H9 (cell line): ENCODE data around the gene CCDC190. TPM values are rescaled to one million over a fixed set of nuclear protein-coding genes. Genes with fewer than 3 reads are reported as not detected.

Experiments
- DNase-seq: peaks from one replicate; pipeline ENCODE4 v3.0.0-alpha.2; 2017
- H2AFZ ChIP-seq: one replicate; pipeline ENCODE4 v1.6.1; 2013; ENCODE audit warnings: mild to moderate bottlenecking, low read length, control low read depth, moderate library complexity
- H2AK5ac ChIP-seq: 2 replicates; pipeline ENCODE4 v1.6.1; 2013; ENCODE audit warnings: low read length, control low read depth, mixed read lengths; ENCODE audit not compliant: insufficient read length
- H2BK120ac ChIP-seq: one replicate; pipeline ENCODE4 v1.6.1; 2013; ENCODE audit warnings: low read depth, mild to moderate bottlenecking, low read length, control low read depth, inconsistent platforms; ENCODE audit not compliant: poor library complexity, severe bottlenecking
- H2BK12ac ChIP-seq: 2 replicates; pipeline ENCODE4 v1.6.1; 2013; ENCODE audit warnings: low read length, control low read depth, mixed read lengths, low read depth; ENCODE audit not compliant: insufficient read length
- H2BK15ac ChIP-seq: 2 replicates; pipeline ENCODE4 v1.6.1; 2013; ENCODE audit warnings: low read depth, low read length, control low read depth
- H2BK20ac ChIP-seq: one replicate; pipeline ENCODE4 v1.6.1; 2013; ENCODE audit warnings: low read depth, mild to moderate bottlenecking, low read length, control low read depth, inconsistent platforms; ENCODE audit not compliant: poor library complexity, severe bottlenecking
- H2BK5ac ChIP-seq: 2 replicates; pipeline ENCODE4 v1.6.1; 2013; ENCODE audit warnings: low read length, control low read depth, mixed read lengths; ENCODE audit not compliant: insufficient read length
- H3K14ac ChIP-seq: 2 replicates; pipeline ENCODE4 v1.6.1; 2013; ENCODE audit warnings: low read length, control low read depth; ENCODE audit not compliant: insufficient read depth
- H3K18ac ChIP-seq: 2 replicates; pipeline ENCODE4 v1.6.1; 2013; ENCODE audit warnings: low read depth, mild to moderate bottlenecking, mixed read lengths, low read length, control low read depth; ENCODE audit not compliant: insufficient read length
- H3K23ac ChIP-seq: 2 replicates; pipeline ENCODE4 v1.6.1; 2013; ENCODE audit warnings: low read length, control low read depth, mixed read lengths, low read depth; ENCODE audit not compliant: insufficient read length
- H3K23me2 ChIP-seq: 2 replicates; pipeline ENCODE4 v1.6.1; 2013; ENCODE audit warnings: low read depth, mild to moderate bottlenecking, mixed read lengths, low read length, control low read depth; ENCODE audit not compliant: insufficient read length, poor library complexity, severe bottlenecking
- H3K27ac ChIP-seq: 2 replicates; pipeline ENCODE4 v1.5.1; 2013; ENCODE audit warnings: low read length, control low read depth, mixed read lengths, low read depth; ENCODE audit not compliant: insufficient read length
- H3K27me3 ChIP-seq: 2 replicates; pipeline ENCODE4 v1.6.1; 2013; ENCODE audit warnings: low read length, control low read depth, inconsistent platforms; ENCODE audit not compliant: insufficient read depth
- H3K4ac ChIP-seq: 2 replicates; pipeline ENCODE4 v1.6.1; 2013; ENCODE audit warnings: low read depth, mild to moderate bottlenecking, control low read depth, inconsistent platforms, low read length, moderate library complexity
- H3K4me1 ChIP-seq: 2 replicates; pipeline ENCODE4 v1.6.1; 2013; ENCODE audit warnings: low read length, control low read depth, inconsistent platforms; ENCODE audit not compliant: insufficient read depth
- H3K4me2 ChIP-seq: 2 replicates; pipeline ENCODE4 v1.6.1; 2013; ENCODE audit warnings: low read length, control low read depth, mixed read lengths; ENCODE audit not compliant: insufficient read length, insufficient read depth
- H3K56ac ChIP-seq: 2 replicates; pipeline ENCODE4 v1.6.1; 2013; ENCODE audit warnings: low read depth, mild to moderate bottlenecking, mixed read lengths, low read length, control low read depth; ENCODE audit not compliant: insufficient read length
- H3K79me1 ChIP-seq: 2 replicates; pipeline ENCODE4 v1.6.1; 2013; ENCODE audit warnings: low read depth, mild to moderate bottlenecking, moderate library complexity, low read length, control low read depth, inconsistent platforms; ENCODE audit not compliant: insufficient read depth, poor library complexity, severe bottlenecking
- H3K79me2 ChIP-seq: 2 replicates; pipeline ENCODE4 v1.6.1; 2013; ENCODE audit warnings: low read length, control low read depth, inconsistent platforms; ENCODE audit not compliant: insufficient read depth
- H3K9ac ChIP-seq: 2 replicates; pipeline ENCODE4 v1.6.1; 2013; ENCODE audit warnings: low read length, control low read depth, mixed read lengths; ENCODE audit not compliant: insufficient read length; ENCODE audit errors: extremely low read depth
- H3K9me3 ChIP-seq: one replicate; pipeline ENCODE4 v1.6.1; 2013; ENCODE audit warnings: low read depth, low read length, inconsistent platforms; ENCODE audit not compliant: control insufficient read depth
- H3T11ph ChIP-seq: one replicate; pipeline ENCODE4 v1.6.1; 2013; ENCODE audit warnings: mild to moderate bottlenecking, low read length, control low read depth, inconsistent platforms
- H4K20me1 ChIP-seq: one replicate; pipeline ENCODE4 v1.6.1; 2013; ENCODE audit not compliant: control insufficient read depth, insufficient read length, insufficient read depth
- H4K5ac ChIP-seq: 2 replicates; pipeline ENCODE4 v1.6.1; 2013; ENCODE audit warnings: low read depth, mild to moderate bottlenecking, mixed read lengths, low read length, control low read depth; ENCODE audit not compliant: insufficient read length
- H4K8ac ChIP-seq: replicated peaks from 2 replicates; pipeline ENCODE4 v1.6.1; 2013; ENCODE audit warnings: low read length, control low read depth, mixed read lengths, low read depth; ENCODE audit not compliant: insufficient read length
- H4K91ac ChIP-seq: 2 replicates; pipeline ENCODE4 v1.6.1; 2013; ENCODE audit warnings: low read depth, mild to moderate bottlenecking, moderate library complexity, mixed read lengths, low read length, control low read depth; ENCODE audit not compliant: insufficient read length
- H3K27ac Mint-ChIP-seq, 3 experiments: 2 replicates in 2 of 3; 3 replicates in 1 of 3; pipeline ENCODE4 v1.8.0; 2020 to 2021; ENCODE audit warnings: mixed read lengths in 3 of 3, mild to moderate bottlenecking in 1 of 3, moderate library complexity in 1 of 3
- H3K27me3 Mint-ChIP-seq: 2 replicates; pipeline ENCODE4 v1.8.0; 2021; ENCODE audit warnings: low read depth, mild to moderate bottlenecking, moderate library complexity, mixed read lengths
- H3K36me3 Mint-ChIP-seq, 3 experiments: 2 replicates in 2 of 3; 3 replicates in 1 of 3; pipeline ENCODE4 v1.8.0; 2020 to 2021; ENCODE audit warnings: low read depth in 3 of 3, mixed read lengths in 3 of 3; ENCODE audit not compliant: insufficient read depth in 1 of 3
- H3K4me1 Mint-ChIP-seq, 2 experiments: 2 replicates each; pipeline ENCODE4 v1.8.0; 2020; ENCODE audit warnings: mixed read lengths in 2 of 2
- H3K4me3 Mint-ChIP-seq, 2 experiments: 2 replicates in 1 of 2; 3 replicates in 1 of 2; pipeline ENCODE4 v1.8.0; 2020 to 2021; ENCODE audit warnings: mild to moderate bottlenecking in 2 of 2, mixed read lengths in 2 of 2, moderate library complexity in 1 of 2
- H3K9me3 Mint-ChIP-seq, 2 experiments: 2 replicates in 1 of 2; 3 replicates in 1 of 2; pipeline ENCODE4 v1.8.0; 2020; ENCODE audit warnings: mild to moderate bottlenecking in 2 of 2, mixed read lengths in 2 of 2, moderate library complexity in 1 of 2
- CTCF ChIP-seq: fragments of 200-600 bp; sonication (generic); conservative IDR thresholded peaks from 3 replicates; pipeline ENCODE4 v1.8.0; 2021; ENCODE audit warnings: antibody characterized with exemption, mild to moderate bottlenecking
- WGBS: extraction: QIAGEN DNeasy Blood & Tissue Kit; methylation state at CpG from one replicate; pipeline ENCODE4 v1.1.7; 2013; ENCODE audit warnings: missing lambda C conversion rate, low lambda C conversion rate, mixed read lengths; ENCODE audit not compliant: insufficient read length; ENCODE audit errors: extremely low coverage; 5-methylcytosine and 5-hydroxymethylcytosine counted together
- total RNA-seq: library from RNA; stranded (reverse); gene quantifications from 2 replicates; pipeline ENCODE4 v1.2.1, GENCODE V29; 2021

Gene CCDC190
- total RNA-seq, 1 experiment from 2014 or later, result not detected

GRCh38 chr1:162904023-162904422, 43.0 kb upstream of the CCDC190 start:
- no peak overlapping the region for H3K23ac ChIP-seq
- H3K4ac ChIP-seq, result no peak overlapping the region
- no peak for DNase-seq
- Mint-ChIP-seq H3K9me3 (no peaks in the 10 kb centered on the region), H3K4me1 (peaks cover 6 to 8% of the 10 kb centered on the region in 2 experiments), H3K36me3 (no peaks in the 10 kb centered on the region), H3K4me3 (no peak overlapping the region), H3K27me3 (no peaks in the 10 kb centered on the region), H3K27ac (no peak overlapping the region)
- H4K20me1 ChIP-seq, result no peaks in the 10 kb centered on the region
- H3K18ac ChIP-seq, result no peak overlapping the region
- H2AK5ac ChIP-seq, result no peak overlapping the region
- no peak overlapping the region for H2BK15ac ChIP-seq
- H3K79me2 ChIP-seq, result no peaks in the 10 kb centered on the region
- no peak overlapping the region for H2BK12ac ChIP-seq
- no peak overlapping the region for H3T11ph ChIP-seq
- no peak overlapping the region for H3K56ac ChIP-seq
- H3K27me3 ChIP-seq, result no peaks in the 10 kb centered on the region
- H2BK20ac ChIP-seq, result no peak overlapping the region
- H3K4me1 ChIP-seq, result peaks cover 2% of the 10 kb centered on the region; the same call in 1 of the 2 replicates
- H3K14ac ChIP-seq, result no peak overlapping the region
- no peak overlapping the region for H2BK5ac ChIP-seq
- WGBS, result no CpG with 5 or more reads among the region's 3 CpGs
- no peak overlapping the region for H4K91ac ChIP-seq
- no peaks in the 10 kb centered on the region for H3K9me3 ChIP-seq
- TF ChIP-seq CTCF, result no peak
- no peaks in the 10 kb centered on the region for H3K79me1 ChIP-seq
- H4K5ac ChIP-seq, result no peak overlapping the region
- no peak overlapping the region for H3K9ac ChIP-seq
- no peak overlapping the region for H3K27ac ChIP-seq
- no peak overlapping the region for H4K8ac ChIP-seq
- H2AFZ ChIP-seq, result no peak overlapping the region
- H3K4me2 ChIP-seq, result no peak overlapping the region
- H2BK120ac ChIP-seq, result no peak overlapping the region
- no peaks in the 10 kb centered on the region for H3K23me2 ChIP-seq
